ENCODE data around the gene CORO7. TPM values are rescaled to one million over a fixed set of nuclear protein-coding genes. Genes with fewer than 3 reads are reported as not detected.

The CORO7 gene
- polyA plus RNA-seq, 1 of the 3 experiments (the other 2 are of a cell fraction): 25.8 TPM

GRCh38 chr16:4369007-4369733 lies 47.2 kb downstream of the CORO7 start (continued):
- TF ChIP-seq FOXJ3 (CRISPR knock-in tag; IDR thresholded peaks at IDR 0.05) (peak; percentile 72; the same call in 1 of the 2 replicates), RFX5 (IDR thresholded peaks at IDR 0.05; ENCODE audit: low read length) (no peak), RXRA (IDR thresholded peaks at IDR 0.05; ENCODE audit: borderline replicate concordance, low read depth) (no peak), FOSL2 (IDR thresholded peaks at IDR 0.05; ENCODE audit: borderline replicate concordance, low read depth) (no peak), SIN3A (IDR thresholded peaks at IDR 0.05; ENCODE audit: borderline replicate concordance, low read depth, low read length) (peak; percentile 60; the same call in 1 of the 2 replicates), MXI1 (IDR thresholded peaks at IDR 0.05; ENCODE audit: low read depth, low read length) (peak; percentile 14; the same call in 1 of the 2 replicates), PBX3 (IDR thresholded peaks at IDR 0.05) (no peak), GABPA (IDR thresholded peaks at IDR 0.05; ENCODE audit: low read depth) (no peak), RCOR1 (IDR thresholded peaks at IDR 0.05; ENCODE audit: low read length) (peak; percentile 70), EZH2phosphoT487 (IDR thresholded peaks at IDR 0.05; ENCODE audit: borderline replicate concordance, low read depth) (no peak), NFIC (IDR thresholded peaks at IDR 0.05; ENCODE audit: borderline replicate concordance) (no peak; the same call in 1 of the 2 replicates), ELF1 (IDR thresholded peaks at IDR 0.05) (no peak)

- no peak overlapping the region for H3K9ac ChIP-seq
- no peak overlapping the region for H3K4me3 ChIP-seq (ENCODE audit: low read depth in 2 of 2, low read length in 1 of 2)
- no peak overlapping the region; a peak in 1 of 4 replicates for H3K27ac ChIP-seq (ENCODE audit: low read depth in 2 of 2, low read length in 1 of 2)
- H3K79me2 ChIP-seq (ENCODE audit: insufficient read depth): peaks cover 5% of the 10 kb centered on the region; the same call in 1 of the 2 replicates
- peaks cover 16 to 43% of the 10 kb centered on the region in 2 experiments; a peak in 3 of 4 replicates for H3K4me1 ChIP-seq (ENCODE audit: control insufficient read depth in 1 of 2, insufficient read depth in 2 of 2, low read depth in 1 of 2, low read length in 1 of 2)
- no peaks in the 10 kb centered on the region for H3K36me3 ChIP-seq (replicated peaks in 1 of 2; ENCODE audit: control insufficient read depth in 1 of 2, insufficient read depth in 2 of 2, low read length in 1 of 2)
- peaks cover under 1% of the 10 kb centered on the region for H3F3A ChIP-seq (replicated peaks; ENCODE audit: insufficient read depth)
- TF ChIP-seq RXRA (IDR thresholded peaks at IDR 0.05; ENCODE audit: borderline replicate concordance, low read depth) (no peak), CTCF (IDR thresholded peaks at IDR 0.05) (no peak), ELF1 (IDR thresholded peaks at IDR 0.05) (no peak), MAX (IDR thresholded peaks at IDR 0.05; ENCODE audit: low read depth) (no peak), NRF1 (IDR thresholded peaks at IDR 0.05; ENCODE audit: low read depth, low read length) (no peak), CHD2 (IDR thresholded peaks at IDR 0.05; ENCODE audit: low read length, partially characterized antibody) (no peak), SMC3 (IDR thresholded peaks at IDR 0.05; ENCODE audit: low read depth, low read length) (no peak), GABPA (IDR thresholded peaks at IDR 0.05; ENCODE audit: low read depth) (no peak), JUND (IDR thresholded peaks at IDR 0.05) (no peak), TEAD4 (IDR thresholded peaks at IDR 0.05; ENCODE audit: borderline replicate concordance, insufficient read depth) (no peak), MXI1 (IDR thresholded peaks at IDR 0.05; ENCODE audit: low read depth, low read length) (no peak), RAD21 (IDR thresholded peaks at IDR 0.05; ENCODE audit: low read length) (no peak), PBX3 (IDR thresholded peaks at IDR 0.05) (no peak), MEF2A (IDR thresholded peaks at IDR 0.05; ENCODE audit: borderline replicate concordance, low read depth) (no peak), FOXM1 (IDR thresholded peaks at IDR 0.05; ENCODE audit: low read depth) (no peak), RFX5 (IDR thresholded peaks at IDR 0.05; ENCODE audit: low read length) (no peak), SIN3A (IDR thresholded peaks at IDR 0.05; ENCODE audit: borderline replicate concordance, low read depth, low read length) (no peak), EP300 (IDR thresholded peaks at IDR 0.05; ENCODE audit: borderline replicate concordance in 1 of 2, low read depth in 1 of 2, low read length in 1 of 2) (no peak), EZH2phosphoT487 (IDR thresholded peaks at IDR 0.05; ENCODE audit: borderline replicate concordance, low read depth) (no peak), FOXJ3 (CRISPR knock-in tag; IDR thresholded peaks at IDR 0.05) (no peak)
- no peaks in the 10 kb centered on the region for H3K27me3 ChIP-seq (ENCODE audit: insufficient read depth)
- no peak overlapping the region for H2AFZ ChIP-seq (ENCODE audit: low read depth)
- H4K20me1 ChIP-seq (ENCODE audit: insufficient read depth): peaks cover 9% of the 10 kb centered on the region
- no peaks in the 10 kb centered on the region for H3K9me2 ChIP-seq
- 100% methylated on average over 3 of the region's 5 CpGs for WGBS (ENCODE audit: low lambda C conversion rate)
- CTCF ChIA-PET: interaction anchor here (1.2 to 32.1 kb wide), 3 partner anchors 9 to 35 kb away, joined by 5 to 558 read pairs (median 39); no protein-coding TSS in a partner anchor
- H3K4me2 ChIP-seq: no peak overlapping the region
- no peak for DNase-seq
- POLR2A ChIA-PET: no interaction called here
- H3K9me3 ChIP-seq: no peaks in the 10 kb centered on the region
Observed at GRCh38 chr16:4367393-4367856, 49.0 kb downstream of the CORO7 start.

All from SK-N-SH (cell line).